ENCODE data around the gene KRTAP12-4. TPM values are rescaled to one million over a fixed set of nuclear protein-coding genes. Genes with fewer than 3 reads are reported as not detected.

KRTAP12-4 gene
- total RNA-seq, 1 donor from 2014 or later = not detected

GRCh38 chr21:44656868-44657267 is 2.4 kb upstream of the KRTAP12-4 start:
- no peak for TF ChIP-seq CTCF (conservative IDR thresholded peaks at IDR 0.05)
- H3K27ac Mint-ChIP-seq (ENCODE audit: unreplicated experiment) = no peak overlapping the region
- peaks cover 6% of the 10 kb centered on the region for H3K9me3 Mint-ChIP-seq
- DNase-seq (ENCODE audit: low read depth, low spot score) = no peak
- no peaks in the 10 kb centered on the region for H3K27me3 Mint-ChIP-seq (ENCODE audit: low read depth)
- no peak overlapping the region for H3K4me3 Mint-ChIP-seq
- H3K4me1 Mint-ChIP-seq = peaks cover 13% of the 10 kb centered on the region
- H3K36me3 Mint-ChIP-seq (ENCODE audit: low read depth) = peaks cover 2% of the 10 kb centered on the region

- Mint-ChIP-seq H3K27ac (ENCODE audit: unreplicated experiment) (no peak overlapping the region), H3K27me3 (ENCODE audit: low read depth) (no peaks in the 10 kb centered on the region), H3K36me3 (ENCODE audit: low read depth) (no peaks in the 10 kb centered on the region), H3K9me3 (peaks cover 2% of the 10 kb centered on the region), H3K4me1 (peaks cover 4% of the 10 kb centered on the region), H3K4me3 (no peak overlapping the region)
- no peak for TF ChIP-seq CTCF (conservative IDR thresholded peaks at IDR 0.05)
- DNase-seq (ENCODE audit: low read depth, low spot score) = no peak
These were observed 543 bp downstream of the KRTAP12-4 start for GRCh38 chr21:44653656-44654575.

- H3K4me1 Mint-ChIP-seq = no peaks in the 10 kb centered on the region
- TF ChIP-seq CTCF (conservative IDR thresholded peaks at IDR 0.05) = no peak
- no peaks in the 10 kb centered on the region for H3K27me3 Mint-ChIP-seq (ENCODE audit: low read depth)
- DNase-seq (ENCODE audit: low read depth, low spot score) = no peak
- no peaks in the 10 kb centered on the region for H3K36me3 Mint-ChIP-seq (ENCODE audit: low read depth)
- no peak overlapping the region for H3K27ac Mint-ChIP-seq (ENCODE audit: unreplicated experiment)
- H3K9me3 Mint-ChIP-seq = peaks cover 2% of the 10 kb centered on the region
- no peak overlapping the region for H3K4me3 Mint-ChIP-seq
These were observed 1.3 kb downstream of the KRTAP12-4 start for GRCh38 chr21:44653123-44653522.

GRCh38 chr21:44650973-44651675 is 3.3 kb downstream of the KRTAP12-4 start:
- Mint-ChIP-seq H3K9me3 (no peaks in the 10 kb centered on the region), H3K4me3 (no peak overlapping the region), H3K4me1 (no peaks in the 10 kb centered on the region), H3K36me3 (ENCODE audit: low read depth) (no peaks in the 10 kb centered on the region), H3K27ac (ENCODE audit: unreplicated experiment) (no peak overlapping the region), H3K27me3 (ENCODE audit: low read depth) (peaks cover 6% of the 10 kb centered on the region)
- TF ChIP-seq CTCF (conservative IDR thresholded peaks at IDR 0.05) = no peak
- DNase-seq (ENCODE audit: low read depth, low spot score) = no peak

- no peak for DNase-seq (ENCODE audit: low read depth, low spot score)
- Mint-ChIP-seq H3K27ac (ENCODE audit: unreplicated experiment) (no peak overlapping the region), H3K4me3 (no peak overlapping the region), H3K9me3 (no peaks in the 10 kb centered on the region), H3K4me1 (no peaks in the 10 kb centered on the region), H3K36me3 (ENCODE audit: low read depth) (no peaks in the 10 kb centered on the region), H3K27me3 (ENCODE audit: low read depth) (peaks cover 6% of the 10 kb centered on the region)
- no peak for TF ChIP-seq CTCF (conservative IDR thresholded peaks at IDR 0.05)
These were observed 4.0 kb downstream of the KRTAP12-4 start for GRCh38 chr21:44650265-44650972.

Data from neural crest cell (in vitro differentiated cells).